GM20431 (cell line): ENCODE results near the gene SKAP1.

Experiments used
- in situ Hi-C: fragments of 300-500 bp; cut with MseI, MboI; formaldehyde crosslinking; loops from one replicate; pipeline ENCODE4 v1.15.0; 2020; ENCODE audit warnings: low sequenced_read_pairs; ENCODE audit not compliant: unreplicated experiment

The SKAP1 gene

GRCh38 chr17:48102798-48103715 lies 327.0 kb downstream of the SKAP1 start:
- in situ Hi-C loops = no loop called here

GRCh38 chr17:48102043-48102750 lies 327.8 kb downstream of the SKAP1 start:
- in situ Hi-C loops = no loop called here

GRCh38 chr17:48101012-48101720 lies 328.8 kb downstream of the SKAP1 start, which contains the start of gene CBX1:
Gene CBX1 (minus strand): TSS chr17:48101478. CDS start chr17:48077004, 24,474 bp downstream.
- in situ Hi-C loops = no loop called here

GRCh38 chr17:48100591-48101011 lies 329.4 kb downstream of the SKAP1 start:
- in situ Hi-C loops = no loop called here

GRCh38 chr17:48100160-48100559 lies 329.9 kb downstream of the SKAP1 start:
- in situ Hi-C loops = no loop called here

GRCh38 chr17:48095611-48096010 lies 334.4 kb downstream of the SKAP1 start:
- in situ Hi-C loops = no loop called here

- in situ Hi-C loops = no loop called here
These were observed 336.5 kb downstream of the SKAP1 start for GRCh38 chr17:48093341-48094045.

GRCh38 chr17:48084932-48085331 lies 345.1 kb downstream of the SKAP1 start:
- in situ Hi-C loops = no loop called here
